Astrocyte (in vitro differentiated cells and primary cell): ENCODE data around the gene LRBA. TPM values are rescaled to one million over a fixed set of nuclear protein-coding genes. Genes with fewer than 3 reads are reported as not detected.

Source experiments
- DNase-seq: peaks from one replicate; pipeline ENCODE4 v3.0.0-alpha.2; 2010; ENCODE audit warnings: low read depth
- FAIRE-seq: peaks from 2 replicates; lab custom pipeline; 2011; peaks lifted over from hg19 to GRCh38; lab: Jason Lieb, UNC
- H2AFZ ChIP-seq: 2 replicates; pipeline ENCODE4 v1.6.0; 2012; ENCODE audit warnings: low read depth, low read length, inconsistent platforms
- H3K27ac ChIP-seq: 2 replicates; pipeline ENCODE4 v1.5.1; 2011; ENCODE audit warnings: low read depth, low read length, inconsistent platforms
- H3K27me3 ChIP-seq: 2 replicates; pipeline ENCODE4 v1.6.0; 2011; ENCODE audit warnings: low read length, inconsistent platforms; ENCODE audit not compliant: insufficient read depth
- H3K36me3 ChIP-seq: 2 replicates; pipeline ENCODE4 v1.5.1; 2011; ENCODE audit warnings: low read length, inconsistent platforms; ENCODE audit not compliant: insufficient read depth
- H3K4me1 ChIP-seq: 2 replicates; pipeline ENCODE4 v1.5.1; 2011; ENCODE audit warnings: low read length, inconsistent platforms; ENCODE audit not compliant: insufficient read depth
- H3K4me2 ChIP-seq: 2 replicates; pipeline ENCODE4 v1.6.0; 2012; ENCODE audit warnings: low read length, inconsistent platforms
- H3K4me3 ChIP-seq: 2 replicates; pipeline ENCODE4 v1.5.1; 2011; ENCODE audit warnings: low read depth, mild to moderate bottlenecking, low read length, inconsistent platforms; ENCODE audit not compliant: insufficient read depth
- H3K79me2 ChIP-seq: 2 replicates; pipeline ENCODE4 v1.6.0; 2012; ENCODE audit warnings: mild to moderate bottlenecking, low read length, inconsistent platforms; ENCODE audit not compliant: insufficient read depth
- H3K9ac ChIP-seq: 2 replicates; pipeline ENCODE4 v1.6.0; 2012; ENCODE audit warnings: mild to moderate bottlenecking, low read length, inconsistent platforms
- H3K9me3 ChIP-seq: 2 replicates; pipeline ENCODE4 v1.5.1; 2012; ENCODE audit warnings: low read depth, mild to moderate bottlenecking, low read length, inconsistent platforms; ENCODE audit not compliant: insufficient read depth
- H4K20me1 ChIP-seq: 2 replicates; pipeline ENCODE4 v1.6.0; 2012; ENCODE audit warnings: low read length, inconsistent platforms; ENCODE audit not compliant: insufficient read depth
- H3K27ac Mint-ChIP-seq: one replicate; pipeline ENCODE4 v1.8.0; 2021; ENCODE audit warnings: mild to moderate bottlenecking, mixed read lengths; ENCODE audit not compliant: unreplicated experiment
- H3K27me3 Mint-ChIP-seq: one replicate; pipeline ENCODE4 v1.8.0; 2021; ENCODE audit warnings: low read depth, mixed read lengths; ENCODE audit not compliant: unreplicated experiment
- H3K36me3 Mint-ChIP-seq: one replicate; pipeline ENCODE4 v1.8.0; 2021; ENCODE audit warnings: low read depth, mixed read lengths; ENCODE audit not compliant: unreplicated experiment
- H3K4me1 Mint-ChIP-seq: one replicate; pipeline ENCODE4 v1.8.0; 2021; ENCODE audit warnings: low read depth, mixed read lengths; ENCODE audit not compliant: unreplicated experiment
- H3K4me3 Mint-ChIP-seq: one replicate; pipeline ENCODE4 v1.8.0; 2021; ENCODE audit warnings: mild to moderate bottlenecking, moderate library complexity, mixed read lengths; ENCODE audit not compliant: unreplicated experiment
- H3K9me3 Mint-ChIP-seq: one replicate; pipeline ENCODE4 v1.8.0; 2021; ENCODE audit warnings: mild to moderate bottlenecking, mixed read lengths; ENCODE audit not compliant: unreplicated experiment
- CTCF ChIP-seq: IDR thresholded peaks from 2 replicates; pipeline ENCODE4 v1.5.1; 2011; ENCODE audit warnings: low read depth, mild to moderate bottlenecking, inconsistent platforms, low read length, moderate library complexity; ENCODE audit not compliant: insufficient read depth
- EZH2 ChIP-seq: IDR thresholded peaks from 2 replicates; pipeline ENCODE4 v1.6.1; 2012; ENCODE audit warnings: mild to moderate bottlenecking, low read length, inconsistent platforms; ENCODE audit not compliant: insufficient read depth
- total RNA-seq: library from RNA; stranded (reverse); gene quantifications from 2 replicates; pipeline ENCODE4 v1.2.1, GENCODE V29; 2021

The LRBA gene
- total RNA-seq, 1 donor from 2014 or later = 25.3 TPM

- TF ChIP-seq EZH2 = no peak
- TF ChIP-seq CTCF = no peak
- Histone ChIP-seq H3K4me2 (no peak overlapping the region), H3K4me1 (peaks cover 19% of the 10 kb centered on the region), H3K4me3 (no peak overlapping the region), H3K36me3 (no peaks in the 10 kb centered on the region), H3K27me3 (no peaks in the 10 kb centered on the region), H3K9ac (no peak overlapping the region), H3K27ac (no peak overlapping the region), H4K20me1 (no peaks in the 10 kb centered on the region), H3K9me3 (no peaks in the 10 kb centered on the region), H3K79me2 (no peaks in the 10 kb centered on the region), H2AFZ (no peak overlapping the region)
- H3K36me3 Mint-ChIP-seq = peaks cover 3% of the 10 kb centered on the region
- H3K4me1 Mint-ChIP-seq = peaks cover 24% of the 10 kb centered on the region
- DNase-seq = no peak
- no peaks in the 10 kb centered on the region for H3K9me3 Mint-ChIP-seq
- no peak overlapping the region for H3K27ac Mint-ChIP-seq
- H3K4me3 Mint-ChIP-seq = no peak overlapping the region
- peak; percentile 41 for FAIRE-seq
- H3K27me3 Mint-ChIP-seq = no peaks in the 10 kb centered on the region
Measured at GRCh38 chr4:150286656-150287055, 728.4 kb downstream of the LRBA start.

GRCh38 chr4:150283689-150284088, 731.4 kb downstream of the LRBA start:
- H3K27me3 ChIP-seq = no peaks in the 10 kb centered on the region
- Mint-ChIP-seq H3K4me3 (peak overlapping the region; percentile 11), H3K27ac (peak overlapping the region; percentile 93), H3K36me3 (peaks cover 3% of the 10 kb centered on the region), H3K9me3 (no peaks in the 10 kb centered on the region), H3K4me1 (peaks cover 50% of the 10 kb centered on the region), H3K27me3 (no peaks in the 10 kb centered on the region)
- no peak for TF ChIP-seq CTCF
- no peak for TF ChIP-seq EZH2
- peak overlapping the region; percentile 97 for H3K27ac ChIP-seq
- no peaks in the 10 kb centered on the region for H4K20me1 ChIP-seq
- H3K36me3 ChIP-seq = no peaks in the 10 kb centered on the region
- H3K4me2 ChIP-seq = peak overlapping the region; percentile 71
- peak; percentile 98 for DNase-seq
- H3K9me3 ChIP-seq = no peaks in the 10 kb centered on the region
- peaks cover 44% of the 10 kb centered on the region for H3K4me1 ChIP-seq
- peak; percentile 72 for FAIRE-seq
- peak overlapping the region; percentile 13 for H3K4me3 ChIP-seq
- peak overlapping the region; percentile 77 for H3K9ac ChIP-seq
- H2AFZ ChIP-seq = no peak overlapping the region
- no peaks in the 10 kb centered on the region for H3K79me2 ChIP-seq

GRCh38 chr4:150280975-150281374, 734.1 kb downstream of the LRBA start:
- Histone ChIP-seq H3K9ac (peak overlapping the region; percentile 71), H3K4me1 (peaks cover 44% of the 10 kb centered on the region)
- peaks cover 59% of the 10 kb centered on the region for H3K4me1 Mint-ChIP-seq

More at GRCh38 chr4:150280975-150281374, 734.1 kb downstream of the LRBA start:
- Mint-ChIP-seq H3K36me3 (peaks cover 5% of the 10 kb centered on the region), H3K27ac (peak overlapping the region; percentile 98), H3K4me3 (no peak overlapping the region), H3K27me3 (no peaks in the 10 kb centered on the region), H3K9me3 (peaks cover 3% of the 10 kb centered on the region)
- DNase-seq = no peak
- H2AFZ ChIP-seq = no peak overlapping the region
- no peaks in the 10 kb centered on the region for H3K79me2 ChIP-seq
- H3K36me3 ChIP-seq = no peaks in the 10 kb centered on the region
- H3K4me2 ChIP-seq = peak overlapping the region; percentile 75
- no peak for TF ChIP-seq EZH2
- no peak for TF ChIP-seq CTCF
- H3K4me3 ChIP-seq = no peak overlapping the region
- H4K20me1 ChIP-seq = no peaks in the 10 kb centered on the region
- peak overlapping the region; percentile 89 for H3K27ac ChIP-seq
- FAIRE-seq = no peak
- no peaks in the 10 kb centered on the region for H3K9me3 ChIP-seq
- H3K27me3 ChIP-seq = no peaks in the 10 kb centered on the region
